ENCODE results near the gene PQBP1. TPM values are rescaled to one million over a fixed set of nuclear protein-coding genes. Genes with fewer than 3 reads are reported as not detected.
A peak's percentile ranks its signal among the peaks of the same experiment; 100 is the strongest.

The PQBP1 gene
- total RNA-seq, 1 donor from 2014 or later: 120 TPM

GRCh38 chrX:48904626-48905025 lies 6.9 kb downstream of the PQBP1 start:
- H3K9me3 Mint-ChIP-seq (ENCODE audit: unreplicated experiment): peaks cover 4% of the 10 kb centered on the region
- no peak overlapping the region for H3K4me3 Mint-ChIP-seq (ENCODE audit: unreplicated experiment)
- no peak overlapping the region for H3K27ac Mint-ChIP-seq (ENCODE audit: unreplicated experiment)
- no peak for DNase-seq
- no peaks in the 10 kb centered on the region for H3K36me3 Mint-ChIP-seq (ENCODE audit: unreplicated experiment)
- peaks cover 3% of the 10 kb centered on the region for H3K27me3 Mint-ChIP-seq (ENCODE audit: unreplicated experiment)
- H3K4me1 Mint-ChIP-seq (ENCODE audit: low read depth, unreplicated experiment): peaks cover 1% of the 10 kb centered on the region
- no peak for TF ChIP-seq CTCF (IDR thresholded peaks at IDR 0.05; ENCODE audit: partially characterized antibody, unreplicated experiment)

GRCh38 chrX:48905090-48905790 lies 7.5 kb downstream of the PQBP1 start:
- peaks cover 1% of the 10 kb centered on the region for H3K4me1 Mint-ChIP-seq (ENCODE audit: low read depth, unreplicated experiment)
- TF ChIP-seq CTCF (IDR thresholded peaks at IDR 0.05; ENCODE audit: partially characterized antibody, unreplicated experiment): no peak

GRCh38 chrX:48908600-48908999 lies 10.9 kb downstream of the PQBP1 start:
- peaks cover 3% of the 10 kb centered on the region for H3K9me3 Mint-ChIP-seq (ENCODE audit: unreplicated experiment)
- peaks cover 7% of the 10 kb centered on the region for H3K27me3 Mint-ChIP-seq (ENCODE audit: unreplicated experiment)
- H3K4me1 Mint-ChIP-seq (ENCODE audit: low read depth, unreplicated experiment): peaks cover 7% of the 10 kb centered on the region
- no peak for DNase-seq
- no peak for TF ChIP-seq CTCF (IDR thresholded peaks at IDR 0.05; ENCODE audit: partially characterized antibody, unreplicated experiment)
- no peak overlapping the region for H3K4me3 Mint-ChIP-seq (ENCODE audit: unreplicated experiment)
- H3K36me3 Mint-ChIP-seq (ENCODE audit: unreplicated experiment): no peaks in the 10 kb centered on the region
- no peak overlapping the region for H3K27ac Mint-ChIP-seq (ENCODE audit: unreplicated experiment)

More at GRCh38 chrX:48905090-48905790, 7.5 kb downstream of the PQBP1 start:
- H3K36me3 Mint-ChIP-seq (ENCODE audit: unreplicated experiment): no peaks in the 10 kb centered on the region
- no peak overlapping the region for H3K27ac Mint-ChIP-seq (ENCODE audit: unreplicated experiment)
- H3K27me3 Mint-ChIP-seq (ENCODE audit: unreplicated experiment): peaks cover 3% of the 10 kb centered on the region
- no peak overlapping the region for H3K4me3 Mint-ChIP-seq (ENCODE audit: unreplicated experiment)
- peaks cover 4% of the 10 kb centered on the region for H3K9me3 Mint-ChIP-seq (ENCODE audit: unreplicated experiment)
- DNase-seq: no peak

GRCh38 chrX:48909703-48910294 lies 12.1 kb downstream of the PQBP1 start:
- no peak for DNase-seq
- Mint-ChIP-seq H3K9me3 (ENCODE audit: unreplicated experiment) (peaks cover 3% of the 10 kb centered on the region), H3K36me3 (ENCODE audit: unreplicated experiment) (no peaks in the 10 kb centered on the region), H3K4me1 (ENCODE audit: low read depth, unreplicated experiment) (peaks cover 6% of the 10 kb centered on the region), H3K4me3 (ENCODE audit: unreplicated experiment) (no peak overlapping the region), H3K27ac (ENCODE audit: unreplicated experiment) (no peak overlapping the region), H3K27me3 (ENCODE audit: unreplicated experiment) (peaks cover 7% of the 10 kb centered on the region)
- no peak for TF ChIP-seq CTCF (IDR thresholded peaks at IDR 0.05; ENCODE audit: partially characterized antibody, unreplicated experiment)

- Mint-ChIP-seq H3K27ac (ENCODE audit: unreplicated experiment) (peak overlapping the region; percentile 78), H3K4me3 (ENCODE audit: unreplicated experiment) (peak overlapping the region; percentile 92), H3K9me3 (ENCODE audit: unreplicated experiment) (peaks cover 3% of the 10 kb centered on the region), H3K4me1 (ENCODE audit: low read depth, unreplicated experiment) (peaks cover 6% of the 10 kb centered on the region), H3K27me3 (ENCODE audit: unreplicated experiment) (peaks cover 7% of the 10 kb centered on the region), H3K36me3 (ENCODE audit: unreplicated experiment) (no peaks in the 10 kb centered on the region)
- DNase-seq: no peak
- TF ChIP-seq CTCF (IDR thresholded peaks at IDR 0.05; ENCODE audit: partially characterized antibody, unreplicated experiment): no peak
Observed at GRCh38 chrX:48910926-48911411, 13.2 kb downstream of the PQBP1 start.

All from glutamatergic neuron (in vitro differentiated cells).